ENCODE measurements around the gene PPP1R37.
A peak's percentile ranks its signal among the peaks of the same experiment; 100 is the strongest.
"Not testable (repeated sequence)": the region's sequence is repeated elsewhere in the genome, so short reads cannot be mapped to it uniquely, and the experiment has no call there.

PPP1R37 gene

GRCh38 chr19:45115809-45116615 lies 23.0 kb downstream of the PPP1R37 start:
- DNase-seq (ENCODE audit: low read depth in 2 of 2): no peak

- DNase-seq (ENCODE audit: low read depth in 2 of 2): no peak
Observed at GRCh38 chr19:45117167-45117594, 24.2 kb downstream of the PPP1R37 start.

- no peak for DNase-seq (ENCODE audit: low read depth in 2 of 2)
Observed at GRCh38 chr19:45117671-45118070, 24.7 kb downstream of the PPP1R37 start.

GRCh38 chr19:45118106-45118505 lies 25.1 kb downstream of the PPP1R37 start:
- DNase-seq (ENCODE audit: low read depth in 2 of 2): no peak

- DNase-seq (ENCODE audit: low read depth in 2 of 2): not testable (repeated sequence)
Observed at GRCh38 chr19:45118591-45119355, 25.8 kb downstream of the PPP1R37 start.

GRCh38 chr19:45119582-45119981 lies 26.6 kb downstream of the PPP1R37 start:
- no peak for DNase-seq (ENCODE audit: low read depth in 2 of 2)

GRCh38 chr19:45121827-45122345 lies 28.9 kb downstream of the PPP1R37 start:
- DNase-seq (ENCODE audit: low read depth in 2 of 2): no peak

GRCh38 chr19:45122832-45123231 lies 29.9 kb downstream of the PPP1R37 start:
- DNase-seq (ENCODE audit: low read depth in 2 of 2): no peak

GRCh38 chr19:45123440-45123850 lies 30.5 kb downstream of the PPP1R37 start:
- no peak for DNase-seq (ENCODE audit: low read depth in 2 of 2)

- no peak for DNase-seq (ENCODE audit: low read depth in 2 of 2)
Observed at GRCh38 chr19:45124021-45124420, 31.0 kb downstream of the PPP1R37 start.

- no peak for DNase-seq (ENCODE audit: low read depth in 2 of 2)
Observed at GRCh38 chr19:45125360-45125759, 32.4 kb downstream of the PPP1R37 start.

- peak; percentile 40 to 46 for DNase-seq (ENCODE audit: low read depth in 2 of 2)
Observed at GRCh38 chr19:45125975-45126493, 33.1 kb downstream of the PPP1R37 start.

- no peak for DNase-seq (ENCODE audit: low read depth in 2 of 2)
Observed at GRCh38 chr19:45126654-45127053, 33.7 kb downstream of the PPP1R37 start.

- no peak for DNase-seq (ENCODE audit: low read depth in 2 of 2)
Observed at GRCh38 chr19:45128146-45128545, 35.2 kb downstream of the PPP1R37 start.

- no peak for DNase-seq (ENCODE audit: low read depth in 2 of 2)
Observed at GRCh38 chr19:45128806-45129205, 35.8 kb downstream of the PPP1R37 start.

GRCh38 chr19:45130236-45130635 lies 37.3 kb downstream of the PPP1R37 start:
- no peak for DNase-seq (ENCODE audit: low read depth in 2 of 2)

GRCh38 chr19:45130888-45131615 lies 38.1 kb downstream of the PPP1R37 start:
- no peak for DNase-seq (ENCODE audit: low read depth in 2 of 2)

GRCh38 chr19:45133661-45134060 lies 40.7 kb downstream of the PPP1R37 start:
- DNase-seq (ENCODE audit: low read depth in 2 of 2): no peak

- no peak for DNase-seq (ENCODE audit: low read depth in 2 of 2)
Observed at GRCh38 chr19:45135176-45135885, 42.4 kb downstream of the PPP1R37 start.

GRCh38 chr19:45136507-45137178 lies 43.7 kb downstream of the PPP1R37 start:
- DNase-seq (ENCODE audit: low read depth in 2 of 2): no peak
